HUES48 (cell line): ENCODE data around the gene SAFB2.

Source experiments
- H3K27ac ChIP-seq: one replicate; pipeline ENCODE4 v1.7.0; 2013; ENCODE audit warnings: low read depth, low read length, inconsistent platforms
- H3K27me3 ChIP-seq: 2 replicates; pipeline ENCODE4 v1.6.1; 2013; ENCODE audit warnings: mild to moderate bottlenecking, low read length; ENCODE audit not compliant: control insufficient read depth, insufficient read depth
- H3K36me3 ChIP-seq: 2 replicates; pipeline ENCODE4 v1.6.1; 2013; ENCODE audit warnings: low read length; ENCODE audit not compliant: control insufficient read depth, insufficient read depth
- H3K4me1 ChIP-seq: 2 replicates; pipeline ENCODE4 v1.6.1; 2013; ENCODE audit warnings: mild to moderate bottlenecking, low read length; ENCODE audit not compliant: control insufficient read depth, insufficient read depth
- H3K4me3 ChIP-seq: 2 replicates; pipeline ENCODE4 v1.5.1; 2013; ENCODE audit warnings: mild to moderate bottlenecking, low read depth, low read length
- H3K9ac ChIP-seq: 2 replicates; pipeline ENCODE4 v1.6.1; 2013; ENCODE audit warnings: mild to moderate bottlenecking, low read depth, low read length, moderate library complexity
- H3K9me3 ChIP-seq: 2 replicates; pipeline ENCODE4 v1.6.1; 2013; ENCODE audit warnings: low read length; ENCODE audit not compliant: control insufficient read depth, insufficient read depth

Gene SAFB2

DNA sequence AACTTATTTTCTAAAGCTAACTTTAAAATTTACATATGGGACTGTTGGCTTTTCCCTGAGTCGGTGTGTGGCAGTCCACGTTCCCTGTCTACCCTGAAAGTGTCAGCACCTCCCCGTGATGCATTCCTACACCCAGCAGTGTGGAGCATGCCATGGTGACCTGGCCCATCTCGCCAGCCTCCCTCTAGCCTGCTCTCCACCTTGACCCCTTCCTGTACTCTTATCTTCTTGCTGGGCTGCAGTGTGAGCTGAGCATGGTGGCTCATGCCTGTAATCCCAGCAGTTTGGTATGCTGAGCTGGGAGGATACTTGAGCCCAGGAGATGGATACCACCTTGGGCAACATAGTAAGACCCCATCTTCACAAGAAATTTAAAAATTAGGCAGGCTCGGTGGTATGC lies 32.4 kb upstream of the SAFB2 start:
- Histone ChIP-seq H3K4me1 (no peaks in the 10 kb centered on the region), H3K9ac (no peak overlapping the region), H3K36me3 (peaks cover 88% of the 10 kb centered on the region), H3K27ac (no peak overlapping the region), H3K4me3 (no peak overlapping the region), H3K9me3 (no peaks in the 10 kb centered on the region), H3K27me3 (no peaks in the 10 kb centered on the region)

DNA sequence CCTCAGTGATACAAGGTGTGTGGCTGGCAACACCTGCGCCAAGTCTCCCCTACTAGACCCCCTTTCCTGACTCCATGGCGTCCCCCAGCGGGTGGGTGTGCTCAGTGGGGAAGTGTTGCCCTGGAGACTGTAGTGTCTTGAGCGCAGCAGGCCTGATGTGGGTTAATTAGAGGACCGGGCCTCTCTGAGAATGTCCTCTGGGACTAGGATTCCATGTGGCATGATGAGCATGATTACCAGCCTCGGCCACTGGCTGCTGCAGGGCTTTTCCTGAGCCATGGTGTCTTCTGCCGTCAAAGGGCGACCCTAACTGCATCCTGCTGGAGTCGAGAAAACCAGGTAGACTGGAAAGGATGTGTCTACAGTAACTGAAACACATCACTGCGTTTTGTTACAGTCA lies 29.7 kb upstream of the SAFB2 start:
- H3K36me3 ChIP-seq, result peaks cover 88% of the 10 kb centered on the region

DNA sequence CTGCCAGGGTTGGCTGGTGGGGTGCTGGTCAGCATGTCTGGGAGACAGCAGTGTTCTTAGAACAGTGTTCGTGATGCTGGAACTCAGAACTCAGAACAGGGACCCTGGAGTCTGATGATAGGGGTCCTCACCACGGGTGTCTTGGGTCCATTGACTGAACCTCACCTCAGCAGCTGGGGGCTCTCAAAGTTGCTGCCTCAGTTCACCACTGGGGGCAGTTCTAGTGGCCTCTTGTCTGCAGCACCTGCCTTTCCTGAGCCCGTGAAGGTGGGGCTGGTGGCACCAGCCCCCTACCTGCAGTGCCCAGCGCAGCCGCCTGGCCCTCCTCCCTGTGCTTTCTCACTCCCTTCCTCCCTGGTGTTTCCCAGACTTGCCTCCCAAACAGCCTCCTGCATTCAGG lies 28.8 kb upstream of the SAFB2 start:
- H3K27me3 ChIP-seq, result no peaks in the 10 kb centered on the region
- H3K4me1 ChIP-seq, result no peaks in the 10 kb centered on the region
- H3K4me3 ChIP-seq, result no peak overlapping the region
- peaks cover 91% of the 10 kb centered on the region for H3K36me3 ChIP-seq
- no peak overlapping the region for H3K9ac ChIP-seq
- no peak overlapping the region for H3K27ac ChIP-seq
- no peaks in the 10 kb centered on the region for H3K9me3 ChIP-seq

More for the DNA sequence above, 29.7 kb upstream of the SAFB2 start:
- Histone ChIP-seq H3K27ac (no peak overlapping the region), H3K9me3 (no peaks in the 10 kb centered on the region), H3K4me3 (no peak overlapping the region), H3K9ac (no peak overlapping the region), H3K4me1 (no peaks in the 10 kb centered on the region), H3K27me3 (no peaks in the 10 kb centered on the region)

DNA sequence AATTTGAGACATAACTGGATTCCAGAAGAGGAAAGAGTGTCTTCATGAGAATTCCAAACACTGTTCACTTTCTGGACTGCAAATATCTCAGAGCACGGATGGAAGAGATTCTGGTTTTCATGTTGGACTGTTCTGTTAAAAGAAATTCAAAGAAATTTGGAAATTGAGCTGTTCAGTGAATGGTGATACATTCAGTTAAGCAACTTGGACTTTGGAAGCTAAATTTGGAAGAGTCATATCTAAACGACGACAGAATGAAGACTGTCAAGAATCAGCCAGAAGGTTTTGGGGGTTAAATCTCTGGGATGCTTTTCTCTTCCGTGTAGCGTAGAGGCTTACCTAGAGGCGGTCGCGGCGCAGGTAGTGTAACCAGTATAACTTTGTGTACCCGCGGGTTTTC lies 25.9 kb upstream of the SAFB2 start:
- H3K27ac ChIP-seq, result no peak overlapping the region
- H3K36me3 ChIP-seq, result peaks cover 92% of the 10 kb centered on the region
- no peaks in the 10 kb centered on the region for H3K9me3 ChIP-seq

DNA sequence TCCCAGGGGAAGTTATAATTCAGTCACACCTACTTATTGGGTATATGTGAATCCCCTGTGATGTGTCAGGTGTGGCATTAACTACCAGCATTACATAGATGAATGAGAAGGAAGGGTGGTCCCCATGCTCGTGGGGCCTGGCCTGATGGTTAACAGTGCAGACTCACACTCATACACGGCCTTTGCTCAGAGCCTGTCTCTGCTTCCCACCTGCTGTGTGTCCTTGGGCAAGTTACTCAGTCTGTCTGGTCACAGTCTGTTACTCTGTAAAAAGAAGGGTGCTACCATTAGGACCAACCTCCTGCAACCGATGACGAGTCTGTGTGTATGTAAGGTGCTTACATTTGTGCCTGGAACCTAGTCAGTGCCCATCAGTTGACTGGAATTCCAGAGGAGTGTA lies 24.1 kb upstream of the SAFB2 start:
- H3K9me3 ChIP-seq, result no peaks in the 10 kb centered on the region

More for the DNA sequence above, 25.9 kb upstream of the SAFB2 start:
- Histone ChIP-seq H3K27me3 (no peaks in the 10 kb centered on the region), H3K9ac (no peak overlapping the region), H3K4me3 (no peak overlapping the region), H3K4me1 (no peaks in the 10 kb centered on the region)

DNA sequence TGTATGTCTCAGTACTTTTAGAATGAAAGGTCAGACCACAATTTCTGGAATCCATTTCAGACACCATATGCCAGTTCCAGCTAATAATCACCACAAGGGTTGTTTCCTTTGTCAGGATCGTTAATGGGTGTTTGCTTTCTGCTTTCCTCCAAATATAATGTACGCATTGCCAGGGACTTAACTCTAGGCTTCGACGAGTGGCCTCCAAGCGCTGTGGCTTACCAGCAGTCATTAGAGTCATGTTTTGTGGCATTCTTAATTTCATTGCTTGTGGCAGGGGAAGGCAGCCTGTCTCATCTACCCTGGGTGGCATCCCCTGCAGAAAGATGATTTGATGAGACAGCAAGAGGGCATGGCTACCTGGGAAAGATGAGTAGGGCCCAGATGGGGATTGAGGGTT lies 22.8 kb upstream of the SAFB2 start:
- H3K27me3 ChIP-seq, result no peaks in the 10 kb centered on the region
- H3K4me1 ChIP-seq, result no peaks in the 10 kb centered on the region
- peaks cover 87% of the 10 kb centered on the region for H3K36me3 ChIP-seq
- no peaks in the 10 kb centered on the region for H3K9me3 ChIP-seq
- H3K27ac ChIP-seq, result no peak overlapping the region
- H3K9ac ChIP-seq, result no peak overlapping the region
- H3K4me3 ChIP-seq, result no peak overlapping the region

More for the DNA sequence above, 24.1 kb upstream of the SAFB2 start:
- H3K36me3 ChIP-seq, result peaks cover 92% of the 10 kb centered on the region
- no peak overlapping the region for H3K27ac ChIP-seq
- H3K4me3 ChIP-seq, result no peak overlapping the region
- no peaks in the 10 kb centered on the region for H3K27me3 ChIP-seq
- H3K9ac ChIP-seq, result no peak overlapping the region
- no peaks in the 10 kb centered on the region for H3K4me1 ChIP-seq

DNA sequence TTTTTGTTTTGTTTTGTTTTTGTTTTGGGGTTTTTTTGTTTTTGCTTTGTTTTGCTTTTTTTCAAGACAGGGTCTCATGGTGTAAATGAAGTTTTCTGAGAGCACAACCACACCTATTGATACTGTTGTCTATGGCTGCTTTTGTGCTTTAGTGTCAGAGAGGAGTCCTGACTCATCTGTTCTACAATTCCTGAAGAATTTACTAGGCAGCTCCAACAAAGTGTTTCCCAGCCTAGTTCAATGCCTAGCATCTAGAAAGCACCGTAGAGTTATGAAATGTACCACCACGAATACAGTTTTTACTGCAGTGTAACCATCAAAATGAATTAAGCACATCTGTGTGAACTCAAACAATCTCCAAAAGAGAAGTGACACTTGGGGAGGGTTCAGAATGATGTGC lies 21.5 kb upstream of the SAFB2 start:
- peaks cover 79% of the 10 kb centered on the region for H3K36me3 ChIP-seq
- no peaks in the 10 kb centered on the region for H3K9me3 ChIP-seq
- no peak overlapping the region for H3K4me3 ChIP-seq
- H3K4me1 ChIP-seq, result no peaks in the 10 kb centered on the region
- no peaks in the 10 kb centered on the region for H3K27me3 ChIP-seq
- H3K27ac ChIP-seq, result no peak overlapping the region
- no peak overlapping the region for H3K9ac ChIP-seq

DNA sequence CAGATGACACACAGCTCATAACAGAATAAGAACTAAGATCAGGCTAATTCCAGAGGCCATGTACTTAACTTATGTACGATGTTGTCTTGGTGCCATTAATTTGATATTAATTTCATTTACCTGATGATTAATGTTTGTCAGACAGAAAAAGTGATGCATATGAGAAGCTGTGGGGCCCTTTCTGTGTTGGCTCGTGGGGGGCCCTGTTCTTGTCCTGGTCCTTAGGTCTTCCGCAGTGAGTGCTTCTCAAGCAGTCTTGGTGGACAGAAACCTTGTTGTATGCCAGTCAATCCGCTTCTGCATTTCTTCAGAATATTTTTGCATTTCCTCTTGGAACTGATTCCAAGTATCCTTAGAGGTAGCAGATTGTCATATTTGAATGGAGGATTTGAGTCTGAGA lies 20.5 kb upstream of the SAFB2 start:
- peaks cover 75% of the 10 kb centered on the region for H3K36me3 ChIP-seq
- no peaks in the 10 kb centered on the region for H3K4me1 ChIP-seq
- H3K4me3 ChIP-seq, result no peak overlapping the region
- no peaks in the 10 kb centered on the region for H3K9me3 ChIP-seq
- H3K27ac ChIP-seq, result no peak overlapping the region
- H3K27me3 ChIP-seq, result no peaks in the 10 kb centered on the region
- H3K9ac ChIP-seq, result no peak overlapping the region

DNA sequence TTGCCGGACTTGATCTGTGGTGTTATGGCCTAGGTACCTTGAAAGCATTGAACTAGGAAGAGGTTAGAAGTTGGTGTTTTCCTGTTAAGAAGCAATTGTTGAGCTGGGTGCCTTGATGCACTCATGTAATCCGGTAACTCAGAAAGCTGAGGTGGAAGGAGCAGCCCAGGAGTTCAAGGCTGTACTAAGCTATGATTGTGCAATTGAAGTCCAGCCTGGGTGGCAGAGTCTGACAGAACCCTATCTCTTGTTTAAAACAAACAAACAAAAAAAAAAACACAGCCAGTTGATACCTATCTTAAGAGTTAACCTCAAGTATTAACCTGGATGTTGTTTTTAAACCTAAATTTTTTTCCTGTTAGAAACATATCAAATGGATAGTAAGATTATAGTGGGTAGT lies 19.6 kb upstream of the SAFB2 start:
- H3K9me3 ChIP-seq, result no peaks in the 10 kb centered on the region
- H3K36me3 ChIP-seq, result peaks cover 67% of the 10 kb centered on the region
- H3K4me1 ChIP-seq, result no peaks in the 10 kb centered on the region
- H3K4me3 ChIP-seq, result no peak overlapping the region
- no peaks in the 10 kb centered on the region for H3K27me3 ChIP-seq
- no peak overlapping the region for H3K27ac ChIP-seq
- no peak overlapping the region for H3K9ac ChIP-seq

DNA sequence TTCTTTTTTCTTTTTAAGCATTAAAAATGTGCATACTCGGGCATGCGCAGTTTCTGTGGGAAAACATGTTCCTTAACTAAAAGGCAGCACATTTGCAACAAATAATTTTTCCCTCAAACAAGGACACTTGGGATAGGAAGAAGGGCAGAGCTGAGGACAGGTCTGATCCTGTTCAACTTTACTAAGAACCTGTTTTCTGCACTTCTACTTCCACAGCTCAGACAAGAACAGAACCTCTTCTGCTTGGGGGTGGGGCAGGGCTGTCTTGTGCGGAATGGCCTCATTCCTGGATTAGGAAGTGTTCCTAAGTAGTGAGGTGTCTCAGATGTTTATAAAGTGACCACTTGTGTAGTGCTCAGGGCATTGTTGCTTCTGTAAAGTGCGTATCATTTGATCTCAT lies 18.6 kb upstream of the SAFB2 start:
- no peaks in the 10 kb centered on the region for H3K4me1 ChIP-seq
- H3K9me3 ChIP-seq, result no peaks in the 10 kb centered on the region
- no peak overlapping the region for H3K27ac ChIP-seq
- peaks cover 61% of the 10 kb centered on the region for H3K36me3 ChIP-seq
- H3K4me3 ChIP-seq, result no peak overlapping the region
- H3K9ac ChIP-seq, result no peak overlapping the region
- H3K27me3 ChIP-seq, result no peaks in the 10 kb centered on the region

DNA sequence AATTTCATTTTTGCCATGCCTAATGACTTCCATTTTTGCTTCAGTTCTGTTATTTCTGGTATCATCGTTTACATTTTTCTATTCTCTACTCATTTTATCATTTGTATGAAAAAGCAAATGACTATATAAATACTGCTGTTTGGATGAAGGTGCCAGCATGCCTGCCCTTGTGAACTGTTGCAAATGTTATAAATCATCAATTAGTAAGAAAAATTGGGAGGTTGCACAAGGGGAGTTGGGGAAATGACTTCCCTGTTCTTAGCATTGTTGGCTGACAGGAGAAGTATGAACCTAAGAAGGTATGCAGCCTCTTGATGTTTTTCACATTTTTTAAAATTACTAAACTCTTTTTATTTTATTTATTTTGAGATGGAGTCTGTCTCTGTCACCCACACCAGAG lies 15.4 kb upstream of the SAFB2 start:
- no peak overlapping the region for H3K9ac ChIP-seq
- H3K4me1 ChIP-seq, result no peaks in the 10 kb centered on the region
- H3K27ac ChIP-seq, result no peak overlapping the region
- no peaks in the 10 kb centered on the region for H3K9me3 ChIP-seq
- H3K27me3 ChIP-seq, result no peaks in the 10 kb centered on the region
- peaks cover 41% of the 10 kb centered on the region for H3K36me3 ChIP-seq
- no peak overlapping the region for H3K4me3 ChIP-seq

DNA sequence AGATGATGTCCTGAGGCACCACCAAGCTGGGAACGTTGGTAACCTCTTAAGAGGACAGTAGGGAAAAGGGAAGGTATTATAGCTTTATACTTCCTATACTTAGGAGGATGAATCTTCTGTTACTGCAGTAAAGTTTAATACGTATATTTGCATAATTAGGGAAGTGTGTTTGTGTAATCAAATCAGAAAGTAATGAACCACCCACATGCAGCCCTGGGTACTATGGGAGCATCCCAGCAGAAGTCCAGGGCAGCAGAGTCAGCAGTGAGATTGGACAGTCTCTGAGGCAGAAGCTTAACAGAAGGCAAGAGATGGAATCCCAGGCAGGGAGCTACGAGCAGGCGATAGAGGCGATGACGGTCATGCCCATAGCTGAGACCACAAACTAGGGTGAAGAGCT lies 12.9 kb upstream of the SAFB2 start:
- peaks cover 35% of the 10 kb centered on the region for H3K36me3 ChIP-seq
- no peak overlapping the region for H3K4me3 ChIP-seq

More for the DNA sequence above, 12.9 kb upstream of the SAFB2 start:
- Histone ChIP-seq H3K9me3 (no peaks in the 10 kb centered on the region), H3K4me1 (no peaks in the 10 kb centered on the region), H3K27ac (no peak overlapping the region), H3K27me3 (no peaks in the 10 kb centered on the region), H3K9ac (no peak overlapping the region)
